Activated T-helper 2 cell treated with anti-CD3 and anti-CD28 coated beads, Interferon-gamma antibody, Interleukin-2, Interleukin-4, amounts not matched to agents 10 μg/mL and 5 μg/mL and 100 μg/mL, durations not matched to agents 14 hours and 24 hours and 36 hours (primary cell): ENCODE measurements around the gene CHRNA5. TPM values are rescaled to one million over a fixed set of nuclear protein-coding genes. Genes with fewer than 3 reads are reported as not detected.
"Not testable (repeated sequence)": the region's sequence is repeated elsewhere in the genome, so short reads cannot be mapped to it uniquely, and the experiment has no call there.

Experiments used
- DNase-seq: peaks from one replicate; pipeline ENCODE4 v3.0.0; 2021; ENCODE audit warnings: low spot score
- H3K27ac Mint-ChIP-seq: one replicate; pipeline ENCODE4 v1.8.0; 2021; ENCODE audit warnings: mixed read lengths
- H3K27me3 Mint-ChIP-seq: one replicate; pipeline ENCODE4 v1.8.0; 2021; ENCODE audit warnings: low read depth, mixed read lengths
- H3K36me3 Mint-ChIP-seq: one replicate; pipeline ENCODE4 v1.8.0; 2021; ENCODE audit warnings: low read depth, mixed read lengths
- H3K4me1 Mint-ChIP-seq: one replicate; pipeline ENCODE4 v1.8.0; 2021; ENCODE audit warnings: low read depth, mixed read lengths
- H3K4me3 Mint-ChIP-seq: one replicate; pipeline ENCODE4 v1.8.0; 2021; ENCODE audit warnings: low read depth, mild to moderate bottlenecking, moderate library complexity, mixed read lengths
- H3K9me3 Mint-ChIP-seq: one replicate; pipeline ENCODE4 v1.8.0; 2021; ENCODE audit warnings: mixed read lengths
- intact Hi-C: fragments of 100-400 bp; cut with micrococcal nuclease; formaldehyde crosslinking; loops from one replicate; pipeline ENCODE4 v1.15.1; 2023
- total RNA-seq: library from RNA; stranded (reverse); gene quantifications from 2 replicates; pipeline ENCODE4 v1.2.3, GENCODE V29; 2022

CHRNA5 gene
- total RNA-seq, 1 donor from 2014 or later = 6.5 TPM

DNA sequence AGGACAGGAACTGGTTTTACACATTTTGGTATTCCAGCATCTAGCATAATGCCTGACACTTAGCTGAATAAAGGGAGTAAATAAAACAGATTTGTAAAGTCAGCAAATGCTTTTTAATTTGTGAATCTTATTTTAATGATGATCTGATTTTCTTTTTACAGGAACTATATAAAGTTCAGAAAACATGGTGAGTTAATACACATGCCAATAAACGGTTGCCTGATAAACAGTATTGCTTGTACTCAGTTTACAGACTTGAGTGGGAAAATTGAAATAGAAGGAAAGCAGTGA lies 23.6 kb upstream of the CHRNA5 start:
- Mint-ChIP-seq H3K9me3 (no peaks in the 10 kb centered on the region), H3K27ac (peak overlapping the region; percentile 95), H3K4me3 (peak overlapping the region; percentile 97), H3K27me3 (no peaks in the 10 kb centered on the region), H3K36me3 (peaks cover 54% of the 10 kb centered on the region), H3K4me1 (peaks cover 27% of the 10 kb centered on the region)
- DNase-seq = no peak
- intact Hi-C loops = loop anchor here (2.0 kb wide), 2 partner anchors 103 to 331 kb away; partner anchors contain the start of genes IREB2 and MORF4L1

DNA sequence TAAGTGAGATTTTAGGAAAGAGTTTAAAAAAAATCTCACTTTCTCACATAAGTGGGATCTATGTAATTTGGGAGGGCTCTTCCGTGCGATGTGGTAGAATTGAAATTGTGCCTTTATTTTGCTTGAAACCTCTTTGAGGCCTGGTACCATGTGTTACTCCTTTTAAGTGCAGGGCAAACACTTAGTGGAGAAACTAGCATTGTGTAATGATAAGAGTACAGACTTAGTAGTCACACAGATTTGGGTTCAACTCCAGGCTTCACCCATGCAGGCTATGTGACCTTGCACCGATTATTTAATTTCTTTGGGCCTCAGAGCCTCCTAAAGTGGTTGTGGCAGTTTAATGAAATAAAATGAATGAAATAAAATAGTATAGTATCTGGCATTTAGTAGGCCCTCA lies 22.7 kb upstream of the CHRNA5 start:
- peaks cover 61% of the 10 kb centered on the region for H3K36me3 Mint-ChIP-seq
- H3K4me3 Mint-ChIP-seq = peak overlapping the region; percentile 97
- intact Hi-C loops = no loop called here
- peaks cover 27% of the 10 kb centered on the region for H3K4me1 Mint-ChIP-seq
- no peaks in the 10 kb centered on the region for H3K27me3 Mint-ChIP-seq
- peak overlapping the region; percentile 46 for H3K27ac Mint-ChIP-seq
- DNase-seq = no peak
- no peaks in the 10 kb centered on the region for H3K9me3 Mint-ChIP-seq

DNA sequence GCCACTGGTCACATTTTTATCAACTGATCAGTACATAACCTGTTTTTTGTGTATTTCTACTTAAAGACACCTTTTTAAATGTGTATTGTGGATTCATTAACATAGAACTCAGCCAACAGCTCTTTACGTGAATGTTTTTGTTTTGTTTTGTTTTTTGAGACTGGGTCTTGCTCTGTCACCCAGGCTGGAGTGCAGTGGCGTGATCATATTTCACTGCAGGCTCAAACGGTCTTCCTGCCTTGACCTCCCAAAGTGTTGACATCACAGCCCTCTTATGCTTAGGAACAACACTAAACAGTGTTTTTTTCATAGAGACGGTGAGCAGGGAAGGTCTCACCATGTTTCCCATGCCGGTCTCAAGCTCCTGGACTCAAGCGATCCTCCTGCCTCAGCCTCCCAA lies 15.1 kb upstream of the CHRNA5 start:
- no peaks in the 10 kb centered on the region for H3K9me3 Mint-ChIP-seq
- H3K27ac Mint-ChIP-seq = no peak overlapping the region
- H3K36me3 Mint-ChIP-seq = peaks cover 56% of the 10 kb centered on the region
- no peak overlapping the region for H3K4me3 Mint-ChIP-seq
- H3K27me3 Mint-ChIP-seq = no peaks in the 10 kb centered on the region
- DNase-seq = no peak
- no peaks in the 10 kb centered on the region for H3K4me1 Mint-ChIP-seq
- intact Hi-C loops = no loop called here

DNA sequence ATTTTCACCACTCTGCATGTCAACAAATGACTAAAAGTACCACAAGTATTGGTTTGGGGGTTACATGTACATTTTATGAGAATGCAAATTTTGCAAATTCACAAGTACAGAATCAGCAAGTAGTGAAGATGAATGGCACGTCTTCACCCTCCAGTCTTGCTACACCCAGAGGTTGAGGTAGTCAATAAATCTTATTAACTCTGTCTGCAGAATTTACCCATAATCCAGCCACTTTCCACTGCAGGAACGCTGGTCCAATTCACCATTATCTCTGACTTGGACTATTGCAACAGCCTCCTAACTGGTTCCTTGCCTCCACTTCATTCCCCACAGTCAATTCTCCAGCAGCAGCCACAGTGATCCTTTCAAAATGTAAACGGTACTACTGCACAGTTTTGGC lies 14.5 kb upstream of the CHRNA5 start:
- H3K9me3 Mint-ChIP-seq = no peaks in the 10 kb centered on the region
- no peak overlapping the region for H3K4me3 Mint-ChIP-seq
- peaks cover 50% of the 10 kb centered on the region for H3K36me3 Mint-ChIP-seq
- no peaks in the 10 kb centered on the region for H3K27me3 Mint-ChIP-seq
- H3K4me1 Mint-ChIP-seq = no peaks in the 10 kb centered on the region
- intact Hi-C loops = no loop called here
- DNase-seq = no peak
- no peak overlapping the region for H3K27ac Mint-ChIP-seq

DNA sequence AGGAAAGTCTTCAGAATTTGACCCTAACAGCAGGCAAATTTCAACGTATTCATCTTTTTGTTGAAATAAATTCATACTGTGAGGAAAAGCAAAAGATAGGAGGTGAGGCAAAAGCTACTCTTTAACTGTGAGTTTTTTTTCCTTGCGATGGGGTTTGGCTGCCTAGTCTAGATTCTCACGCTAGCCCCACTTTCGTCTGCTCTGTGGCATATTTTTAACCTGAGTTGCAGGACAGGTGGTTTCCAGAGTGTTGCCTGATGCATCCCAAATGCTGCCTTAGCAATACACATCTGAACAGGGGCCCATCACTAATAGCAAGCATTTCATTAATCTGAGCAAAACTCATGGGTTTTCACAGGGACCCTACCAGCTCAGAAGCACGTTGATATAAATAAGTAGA lies 13.4 kb upstream of the CHRNA5 start:
- Mint-ChIP-seq H3K27me3 (no peaks in the 10 kb centered on the region), H3K36me3 (peaks cover 39% of the 10 kb centered on the region), H3K4me1 (no peaks in the 10 kb centered on the region), H3K4me3 (no peak overlapping the region), H3K9me3 (no peaks in the 10 kb centered on the region), H3K27ac (no peak overlapping the region)
- intact Hi-C loops = no loop called here
- no peak for DNase-seq

DNA sequence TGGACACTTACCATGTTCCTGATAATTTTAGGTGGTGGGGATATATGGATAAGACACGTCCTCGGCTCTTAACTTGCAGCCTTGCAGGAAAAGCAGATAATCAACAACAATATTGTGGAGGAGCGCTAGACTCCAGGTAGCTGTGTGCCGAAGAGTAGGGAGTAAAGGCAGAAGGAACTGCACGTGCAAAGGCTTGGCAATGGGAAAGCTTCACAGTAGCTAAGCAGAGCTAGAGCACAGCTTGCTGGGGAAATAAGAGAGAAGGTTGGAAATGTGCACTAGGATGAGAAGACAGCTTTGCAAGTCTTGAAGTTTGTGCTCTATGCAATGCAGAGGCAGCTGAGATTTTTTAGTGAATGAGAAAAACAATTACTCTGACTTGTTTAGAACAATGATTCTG lies 12.7 kb upstream of the CHRNA5 start:
- DNase-seq = no peak
- Mint-ChIP-seq H3K4me3 (no peak overlapping the region), H3K27me3 (no peaks in the 10 kb centered on the region), H3K27ac (no peak overlapping the region), H3K36me3 (peaks cover 33% of the 10 kb centered on the region), H3K4me1 (no peaks in the 10 kb centered on the region), H3K9me3 (no peaks in the 10 kb centered on the region)
- intact Hi-C loops = no loop called here

DNA sequence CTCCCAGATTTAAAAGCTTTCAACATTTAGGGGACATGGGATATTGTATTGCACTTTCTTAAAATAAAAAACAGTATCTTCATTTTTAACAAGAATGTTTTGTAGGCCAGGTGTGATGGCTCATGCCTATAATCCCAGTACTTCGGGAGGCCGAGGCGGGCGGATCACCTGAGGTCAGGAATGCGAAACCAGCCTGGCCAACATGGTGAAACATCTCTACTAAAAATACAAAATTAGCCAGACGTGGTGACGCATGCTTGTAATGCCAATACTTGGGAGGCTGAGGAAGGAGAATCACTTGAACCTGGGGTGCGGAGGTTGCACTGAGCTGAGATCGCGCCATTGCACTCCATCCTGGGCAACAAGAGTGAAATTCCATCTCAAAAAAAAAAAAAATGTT lies 5.1 kb upstream of the CHRNA5 start:
- H3K4me3 Mint-ChIP-seq, intact Hi-C loops, H3K27ac Mint-ChIP-seq, H3K36me3 Mint-ChIP-seq, DNase-seq, H3K9me3 Mint-ChIP-seq: not testable (repeated sequence)
- Mint-ChIP-seq H3K27me3 (peaks cover 18% of the 10 kb centered on the region), H3K4me1 (peaks cover 11% of the 10 kb centered on the region)

DNA sequence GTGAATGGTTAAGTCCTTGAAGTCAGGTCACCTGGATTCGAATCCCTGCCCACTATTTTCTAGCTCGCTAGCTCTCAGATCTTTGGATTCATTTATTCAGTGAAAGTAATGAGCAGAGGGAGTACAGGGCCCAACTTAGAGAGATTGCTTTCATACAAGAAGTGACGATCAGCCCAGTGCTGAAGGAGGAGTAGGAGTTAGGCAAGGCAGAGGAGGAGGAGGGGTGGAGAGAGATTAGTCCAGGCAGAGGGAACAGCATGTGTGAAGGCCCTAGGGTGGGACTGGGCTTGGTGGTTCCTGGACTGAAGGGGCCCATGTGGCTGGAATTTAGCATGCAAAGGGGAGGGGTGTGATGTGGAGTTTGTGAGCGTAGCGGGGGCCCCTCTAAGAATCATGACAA lies 3.8 kb upstream of the CHRNA5 start:
- Mint-ChIP-seq H3K27me3 (peaks cover 24% of the 10 kb centered on the region), H3K9me3 (no peaks in the 10 kb centered on the region), H3K4me3 (no peak overlapping the region), H3K4me1 (peaks cover 18% of the 10 kb centered on the region), H3K27ac (no peak overlapping the region), H3K36me3 (no peaks in the 10 kb centered on the region)
- intact Hi-C loops = no loop called here
- no peak for DNase-seq

DNA sequence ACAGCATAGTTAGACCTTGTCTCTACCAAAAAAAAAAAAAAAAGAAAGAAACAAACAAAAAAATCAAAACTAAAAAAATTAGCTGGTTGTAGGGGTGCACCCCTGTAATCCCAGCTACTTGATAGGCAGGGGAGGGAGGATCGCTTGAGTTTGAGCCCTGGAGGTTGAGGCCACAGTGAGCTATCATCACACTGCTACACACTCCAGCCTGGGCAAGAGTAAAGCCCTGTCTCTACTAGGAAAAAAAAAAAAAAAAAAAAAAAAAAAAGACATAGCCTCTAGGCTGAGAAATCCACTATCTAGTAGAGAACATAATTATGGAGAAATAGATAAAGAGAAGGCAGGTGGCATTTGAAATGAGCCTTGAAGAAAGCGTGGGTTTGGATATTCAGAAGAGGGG lies 2.2 kb upstream of the CHRNA5 start:
- intact Hi-C loops = no loop called here
- peaks cover 25% of the 10 kb centered on the region for H3K4me1 Mint-ChIP-seq
- no peaks in the 10 kb centered on the region for H3K9me3 Mint-ChIP-seq

DNA sequence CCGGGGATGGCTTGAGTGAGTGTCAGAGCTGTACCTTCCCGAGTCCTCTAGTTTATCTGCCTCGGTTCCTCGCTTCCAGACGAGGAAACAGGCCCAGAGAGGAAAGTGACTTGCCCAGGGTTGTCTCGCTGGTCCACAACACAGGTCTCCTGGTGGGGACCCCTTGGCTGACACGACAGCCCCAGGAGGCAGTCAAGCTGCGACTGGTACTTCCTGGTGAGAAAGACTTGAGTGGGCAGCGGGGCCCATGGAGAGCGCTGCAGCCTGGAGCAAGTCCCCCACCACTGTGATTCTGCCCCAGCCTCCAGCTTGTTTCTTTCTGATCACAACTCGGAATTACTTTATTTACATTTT lies 600 bp upstream of the CHRNA5 start:
- Mint-ChIP-seq H3K4me1 (peaks cover 25% of the 10 kb centered on the region), H3K4me3 (peak overlapping the region; percentile 83), H3K27me3 (peaks cover 28% of the 10 kb centered on the region), H3K36me3 (no peaks in the 10 kb centered on the region), H3K27ac (peak overlapping the region; percentile 66), H3K9me3 (no peaks in the 10 kb centered on the region)
- intact Hi-C loops = no loop called here
- DNase-seq = no peak

More for the DNA sequence above, 2.2 kb upstream of the CHRNA5 start:
- H3K27me3 Mint-ChIP-seq = peaks cover 32% of the 10 kb centered on the region
- no peak for DNase-seq
- H3K27ac Mint-ChIP-seq = no peak overlapping the region
- no peaks in the 10 kb centered on the region for H3K36me3 Mint-ChIP-seq
- H3K4me3 Mint-ChIP-seq = no peak overlapping the region

DNA sequence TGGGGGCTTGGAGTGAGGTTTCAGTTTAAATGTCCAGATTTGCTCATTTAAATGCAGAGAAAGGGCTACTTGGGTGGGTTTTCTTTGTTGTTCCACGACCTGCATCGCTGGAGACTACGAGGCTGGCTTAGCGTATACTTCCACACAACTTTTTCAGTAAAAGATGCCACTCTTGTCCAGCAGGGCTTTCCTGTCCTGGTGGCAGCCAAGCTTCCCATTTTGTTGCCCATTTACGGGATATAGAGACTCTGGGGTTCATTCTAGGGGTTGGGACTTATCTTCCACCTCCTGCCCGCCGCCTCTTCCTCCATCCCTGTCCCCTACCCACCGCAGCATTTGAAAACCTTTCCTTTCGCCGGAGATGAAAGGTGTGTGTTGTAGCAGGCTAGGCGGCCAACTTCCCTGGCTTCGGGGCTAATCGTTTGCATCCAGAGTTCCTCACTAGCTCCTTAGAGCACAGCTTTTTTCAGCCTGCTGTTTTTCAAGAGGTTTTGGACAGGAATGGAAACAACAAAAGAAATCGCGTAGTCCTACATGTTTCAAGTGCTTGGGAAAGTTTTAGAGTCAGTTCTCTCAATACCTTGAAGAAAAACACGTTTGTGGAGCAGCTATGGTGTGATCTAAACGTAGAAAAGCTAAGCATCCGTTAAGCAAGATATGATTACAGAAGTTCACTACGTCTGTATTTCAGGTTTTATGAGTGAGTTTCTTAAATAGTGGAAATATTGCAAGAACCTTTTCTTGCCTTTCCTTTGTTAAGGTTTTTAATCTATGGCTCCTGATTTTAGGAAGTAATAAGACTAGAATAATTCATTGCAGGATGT lies 843 bp downstream of the CHRNA5 start:
- no peak for DNase-seq
- H3K4me3 Mint-ChIP-seq = peak overlapping the region; percentile 82
- H3K4me1 Mint-ChIP-seq = peaks cover 25% of the 10 kb centered on the region
- H3K36me3 Mint-ChIP-seq = no peaks in the 10 kb centered on the region
- H3K27ac Mint-ChIP-seq = peak overlapping the region; percentile 8
- intact Hi-C loops = no loop called here
- H3K27me3 Mint-ChIP-seq = peaks cover 28% of the 10 kb centered on the region
- no peaks in the 10 kb centered on the region for H3K9me3 Mint-ChIP-seq

DNA sequence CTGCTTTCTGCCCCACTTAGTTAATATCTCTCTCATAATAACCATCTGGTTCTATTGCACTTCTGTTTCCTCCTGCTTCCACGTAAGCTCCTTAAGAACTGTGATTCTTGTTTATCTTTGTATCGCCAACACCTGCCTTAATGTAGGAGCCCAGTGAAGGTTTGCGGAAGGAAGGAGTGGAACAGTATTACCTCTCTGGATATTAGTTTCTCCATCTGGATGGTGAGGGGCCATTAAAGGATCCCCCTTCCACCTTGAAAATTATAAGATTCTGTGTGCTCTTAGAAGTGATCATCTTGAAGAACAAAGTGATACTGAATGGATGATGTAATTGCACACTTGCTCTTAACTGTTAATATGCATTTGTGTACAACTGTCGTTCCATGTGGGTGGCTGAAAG lies 2.2 kb downstream of the CHRNA5 start:
- DNase-seq = no peak
- Mint-ChIP-seq H3K4me1 (peaks cover 25% of the 10 kb centered on the region), H3K27ac (no peak overlapping the region), H3K4me3 (no peak overlapping the region), H3K9me3 (no peaks in the 10 kb centered on the region), H3K27me3 (peaks cover 20% of the 10 kb centered on the region), H3K36me3 (no peaks in the 10 kb centered on the region)
- intact Hi-C loops = no loop called here

DNA sequence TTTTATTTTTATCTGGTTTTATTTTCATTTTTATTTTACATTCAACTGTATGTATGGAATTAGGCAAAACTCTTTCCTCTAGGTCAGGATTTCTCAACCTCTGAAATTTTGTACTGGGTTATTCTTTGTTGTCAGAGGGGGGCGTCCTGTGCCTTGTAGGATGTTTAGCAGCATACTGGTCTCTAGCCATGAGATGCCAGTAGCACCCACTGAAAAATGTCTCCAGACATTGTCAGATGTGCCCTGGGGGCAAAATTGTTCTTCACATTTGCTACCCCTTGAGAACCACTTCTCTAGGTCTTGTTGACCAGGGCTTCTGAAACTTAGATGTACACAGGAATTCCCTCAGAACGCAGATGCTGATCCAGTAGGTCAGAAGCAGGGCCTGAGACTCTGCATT lies 5.4 kb downstream of the CHRNA5 start:
- Mint-ChIP-seq H3K27me3 (peaks cover 14% of the 10 kb centered on the region), H3K4me1 (peaks cover 13% of the 10 kb centered on the region), H3K27ac (no peak overlapping the region), H3K4me3 (no peak overlapping the region), H3K36me3 (no peaks in the 10 kb centered on the region), H3K9me3 (no peaks in the 10 kb centered on the region)
- intact Hi-C loops = no loop called here
- DNase-seq = no peak

DNA sequence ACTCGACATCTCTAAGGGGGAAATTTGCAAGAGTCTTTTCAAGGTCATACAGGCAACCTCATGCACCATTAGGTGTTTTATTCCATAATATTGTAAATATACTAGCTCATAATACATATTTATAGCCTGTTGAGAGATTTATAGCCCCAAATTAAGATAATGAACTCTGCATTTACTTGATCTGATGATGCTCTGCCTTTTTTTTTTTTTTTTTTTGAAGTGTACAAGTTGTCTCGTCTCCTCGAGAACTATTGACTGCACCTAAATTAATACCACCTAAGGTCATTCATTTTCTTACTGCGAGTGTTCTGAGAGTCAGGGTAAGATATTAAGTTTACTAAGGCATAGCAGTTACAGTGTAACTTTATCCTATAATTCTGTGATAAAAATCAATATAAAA lies 6.1 kb downstream of the CHRNA5 start:
- intact Hi-C loops = no loop called here
- Mint-ChIP-seq H3K27ac (no peak overlapping the region), H3K4me1 (peaks cover 8% of the 10 kb centered on the region), H3K4me3 (no peak overlapping the region), H3K36me3 (no peaks in the 10 kb centered on the region), H3K9me3 (no peaks in the 10 kb centered on the region), H3K27me3 (peaks cover 9% of the 10 kb centered on the region)
- DNase-seq = no peak
